HT1080 (cell line): ENCODE data around the gene SLC35E4. TPM values are rescaled to one million over a fixed set of nuclear protein-coding genes. Genes with fewer than 3 reads are reported as not detected.
A peak's percentile ranks its signal among the peaks of the same experiment; 100 is the strongest.
"Not testable (repeated sequence)": the region's sequence is repeated elsewhere in the genome, so short reads cannot be mapped to it uniquely, and the experiment has no call there.

ENCODE experiments used
- DNase-seq: peaks from one replicate; pipeline ENCODE4 v3.0.0-alpha.2; 2015; ENCODE audit warnings: low read depth
- polyA plus RNA-seq, 2 experiments: library from polyadenylated mRNA; depleted of rRNA; stranded (reverse); fragments of >200 nt; gene quantifications; 2 replicates each; pipeline ENCODE4 v1.2.3, GENCODE V29; 2015
- total RNA-seq: library from RNA; depleted of rRNA; stranded (reverse); fragments of >200 nt; shearing (Covaris generic); gene quantifications from 2 replicates; pipeline ENCODE4 v1.2.3, GENCODE V29; 2014; rRNA removed

Gene SLC35E4
- 34.7 and 40.0 TPM in 2 replicates for total RNA-seq
- 12.8 and 13.7 TPM in 2 replicates for polyA plus RNA-seq (2015; cell fraction: cytosol; rRNA removed)
- 14.1 and 17.2 TPM in 2 replicates for polyA plus RNA-seq (2015; cell fraction: nucleus; rRNA removed)

GRCh38 chr22:30635273-30636225, at the start of gene SLC35E4:
Gene SLC35E4 (plus strand): TSS chr22:30635781. CDS start chr22:30636451, 670 bp downstream.
- peak; percentile 87 for DNase-seq

- no peak for DNase-seq
Measured at GRCh38 chr22:30586414-30586813, 49.2 kb upstream of the SLC35E4 start.

- no peak for DNase-seq
Measured at GRCh38 chr22:30591191-30591587, 44.4 kb upstream of the SLC35E4 start.

GRCh38 chr22:30591588-30592359, 43.8 kb upstream of the SLC35E4 start, which contains the start of gene PES1:
Gene PES1 (minus strand): TSS chr22:30591910. CDS start chr22:30591833, 77 bp downstream.
- DNase-seq, result peak; percentile 98

- not testable (repeated sequence) for DNase-seq
Measured at GRCh38 chr22:30592360-30592713, 43.2 kb upstream of the SLC35E4 start.

GRCh38 chr22:30596199-30596598, 39.4 kb upstream of the SLC35E4 start:
- DNase-seq, result no peak

GRCh38 chr22:30596886-30597285, 38.7 kb upstream of the SLC35E4 start:
- DNase-seq, result no peak

GRCh38 chr22:30598986-30599385, 36.6 kb upstream of the SLC35E4 start:
- DNase-seq, result no peak

GRCh38 chr22:30600921-30601320, 34.7 kb upstream of the SLC35E4 start:
- DNase-seq, result no peak

GRCh38 chr22:30601464-30601863, 34.1 kb upstream of the SLC35E4 start:
- DNase-seq, result no peak

GRCh38 chr22:30602049-30602448, 33.5 kb upstream of the SLC35E4 start:
- peak; percentile 41 for DNase-seq

GRCh38 chr22:30603801-30604200, 31.8 kb upstream of the SLC35E4 start:
- no peak for DNase-seq

GRCh38 chr22:30604723-30605122, 30.9 kb upstream of the SLC35E4 start:
- DNase-seq, result no peak

- DNase-seq, result peak; percentile 38
Measured at GRCh38 chr22:30605449-30606110, 30.0 kb upstream of the SLC35E4 start.

GRCh38 chr22:30606455-30607299, 28.9 kb upstream of the SLC35E4 start, which contains the start of gene TCN2:
Gene TCN2 (plus strand): TSS chr22:30607174. CDS start chr22:30607332, 158 bp downstream.
- DNase-seq, result peak; percentile 75

GRCh38 chr22:30607300-30607930, 28.2 kb upstream of the SLC35E4 start:
- DNase-seq, result no peak

- DNase-seq, result no peak
Measured at GRCh38 chr22:30607939-30608338, 27.6 kb upstream of the SLC35E4 start.

GRCh38 chr22:30609260-30610185, 26.1 kb upstream of the SLC35E4 start:
- peak; percentile 87 for DNase-seq

- DNase-seq, result no peak
Measured at GRCh38 chr22:30610299-30610698, 25.3 kb upstream of the SLC35E4 start.
